ENCODE measurements around the gene MYH11.

GRCh38 chr16:15654591-15654990 is 202.2 kb downstream of the MYH11 start:
- TF ChIP-seq GATA2 (IDR thresholded peaks at IDR 0.05; ENCODE audit: low read depth, low read length) (no peak), GATA3 (IDR thresholded peaks at IDR 0.05; ENCODE audit: low read depth, low read length) (no peak)

Measured in SH-SY5Y (cell line).